CD4-positive, alpha-beta T cell treated with Interleukin-6 at 100 ng/mL for 8 hours (primary cell): Measurements from ENCODE around the gene DOLK.
A peak's percentile ranks its signal among the peaks of the same experiment; 100 is the strongest.

Experiments
- DNase-seq: peaks from one replicate; pipeline ENCODE4 v3.0.0-alpha.2; 2020; ENCODE audit warnings: mixed read lengths, low spot score

Gene DOLK

GRCh38 chr9:128933731-128934130 lies 13.7 kb downstream of the DOLK start:
- DNase-seq: no peak

GRCh38 chr9:128929560-128929959 lies 17.8 kb downstream of the DOLK start:
- no peak for DNase-seq

GRCh38 chr9:128928624-128929023 lies 18.8 kb downstream of the DOLK start:
- DNase-seq: no peak

DNA sequence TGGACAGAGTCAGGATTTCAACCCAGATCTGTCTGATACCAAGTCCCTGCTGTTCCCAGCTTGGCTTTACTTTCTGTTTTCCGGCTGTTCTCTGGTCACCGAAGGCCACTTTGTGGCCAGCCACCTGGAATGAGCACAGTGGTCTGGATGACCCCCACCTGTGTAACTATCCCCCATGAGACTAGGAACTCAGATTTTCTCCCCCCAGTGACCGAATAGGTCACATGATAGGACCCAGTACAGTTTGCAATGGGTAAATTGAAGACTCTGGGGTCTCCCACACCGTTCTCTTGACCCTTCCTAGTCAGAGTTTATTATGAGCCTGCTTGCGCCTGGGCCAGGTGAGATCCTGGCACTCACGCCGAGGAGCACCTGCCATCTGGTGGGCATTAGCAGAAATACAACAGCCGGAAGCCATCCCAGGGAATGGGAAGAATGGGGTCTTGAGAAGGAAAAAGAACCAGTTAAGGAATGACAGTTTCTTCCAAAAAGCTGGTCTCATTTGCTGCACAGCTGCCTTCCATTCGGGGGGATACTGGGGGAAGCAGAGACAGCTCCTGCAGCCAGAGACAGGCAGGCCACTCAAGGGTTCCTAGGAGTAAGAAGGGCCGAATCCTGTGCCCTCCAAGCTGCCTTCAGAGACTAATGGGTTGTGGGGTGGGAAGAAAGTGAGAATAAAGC lies 19.5 kb downstream of the DOLK start:
- peak; percentile 52 for DNase-seq

GRCh38 chr9:128923493-128923883 lies 23.9 kb downstream of the DOLK start:
- no peak for DNase-seq

GRCh38 chr9:128921881-128922763 lies 25.3 kb downstream of the DOLK start:
- no peak for DNase-seq

GRCh38 chr9:128920381-128921058 lies 26.9 kb downstream of the DOLK start, which contains the start of gene PHYHD1:
TSS of gene PHYHD1 (plus strand) at chr9:128920982. CDS start at chr9:128922324, 1,342 bp downstream.
- DNase-seq: no peak

- no peak for DNase-seq
Observed at GRCh38 chr9:128919402-128920089, 27.9 kb downstream of the DOLK start.

DNA sequence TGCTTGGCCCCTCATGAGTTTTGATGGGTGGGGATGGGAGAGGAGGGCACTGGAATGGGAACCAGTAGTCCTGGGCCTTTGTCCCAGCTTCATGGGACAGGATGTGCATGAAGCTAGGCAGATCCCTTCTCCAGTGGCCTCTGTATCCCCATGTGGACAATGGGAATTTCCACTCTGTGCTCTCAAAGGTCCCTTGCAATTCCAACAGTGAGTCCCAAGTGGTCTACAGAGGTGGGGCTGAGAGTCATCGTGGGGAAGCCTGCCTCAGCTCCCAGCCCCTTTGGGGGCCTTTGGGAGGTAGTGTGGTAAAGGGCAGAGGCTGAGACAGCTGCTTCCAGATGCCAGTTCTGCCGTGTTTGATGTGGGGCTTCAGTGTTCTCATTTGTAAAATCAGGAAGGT lies 28.5 kb downstream of the DOLK start:
- no peak for DNase-seq

DNA sequence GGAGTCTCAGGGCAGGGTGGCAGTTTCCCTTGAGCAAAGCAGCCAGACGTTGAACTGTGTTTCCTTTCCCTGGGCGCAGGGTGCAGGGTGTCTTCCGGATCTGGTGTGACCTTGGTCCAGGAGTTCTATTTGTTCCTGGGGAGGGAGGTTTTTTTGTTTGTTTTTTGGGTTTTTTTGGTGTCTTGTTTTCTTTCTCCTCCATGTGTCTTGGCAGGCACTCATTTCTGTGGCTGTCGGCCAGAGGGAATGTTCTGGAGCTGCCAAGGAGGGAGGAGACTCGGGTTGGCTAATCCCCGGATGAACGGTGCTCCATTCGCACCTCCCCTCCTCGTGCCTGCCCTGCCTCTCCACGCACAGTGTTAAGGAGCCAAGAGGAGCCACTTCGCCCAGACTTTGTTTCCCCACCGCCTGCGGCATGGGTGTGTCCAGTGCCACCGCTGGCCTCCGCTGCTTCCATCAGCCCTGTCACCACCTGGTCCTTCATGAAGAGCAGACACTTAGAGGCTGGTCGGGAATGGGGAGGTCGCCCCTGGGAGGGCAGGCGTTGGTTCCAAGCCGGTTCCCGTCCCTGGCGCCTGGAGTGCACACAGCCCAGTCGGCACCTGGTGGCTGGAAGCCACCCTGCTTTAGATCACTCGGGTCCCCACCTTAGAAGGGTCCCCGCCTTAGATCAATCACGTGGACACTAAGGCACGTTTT lies 30.1 kb downstream of the DOLK start:
- no peak for DNase-seq

DNA sequence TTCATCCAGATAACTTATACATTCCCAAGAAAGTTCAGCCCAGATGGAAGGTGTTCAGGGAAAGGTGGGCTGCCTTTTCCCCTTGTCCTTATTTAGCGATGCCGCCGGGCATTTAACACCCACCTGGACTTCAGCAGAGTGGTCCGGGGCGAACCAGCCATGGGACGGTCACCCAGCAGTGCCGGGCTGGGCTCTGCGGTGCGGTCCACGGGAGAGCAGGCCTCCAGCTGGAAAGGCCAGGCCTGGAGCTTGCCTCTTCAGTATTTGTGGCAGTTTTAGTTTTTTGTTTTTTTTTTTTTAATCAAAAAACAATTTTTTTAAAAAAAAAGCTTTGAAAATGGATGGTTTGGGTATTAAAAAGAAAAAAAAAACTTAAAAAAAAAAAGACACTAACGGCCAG lies 30.7 kb downstream of the DOLK start:
- DNase-seq: no peak

- no peak for DNase-seq
Observed at GRCh38 chr9:128916204-128916603, 31.2 kb downstream of the DOLK start.

DNA sequence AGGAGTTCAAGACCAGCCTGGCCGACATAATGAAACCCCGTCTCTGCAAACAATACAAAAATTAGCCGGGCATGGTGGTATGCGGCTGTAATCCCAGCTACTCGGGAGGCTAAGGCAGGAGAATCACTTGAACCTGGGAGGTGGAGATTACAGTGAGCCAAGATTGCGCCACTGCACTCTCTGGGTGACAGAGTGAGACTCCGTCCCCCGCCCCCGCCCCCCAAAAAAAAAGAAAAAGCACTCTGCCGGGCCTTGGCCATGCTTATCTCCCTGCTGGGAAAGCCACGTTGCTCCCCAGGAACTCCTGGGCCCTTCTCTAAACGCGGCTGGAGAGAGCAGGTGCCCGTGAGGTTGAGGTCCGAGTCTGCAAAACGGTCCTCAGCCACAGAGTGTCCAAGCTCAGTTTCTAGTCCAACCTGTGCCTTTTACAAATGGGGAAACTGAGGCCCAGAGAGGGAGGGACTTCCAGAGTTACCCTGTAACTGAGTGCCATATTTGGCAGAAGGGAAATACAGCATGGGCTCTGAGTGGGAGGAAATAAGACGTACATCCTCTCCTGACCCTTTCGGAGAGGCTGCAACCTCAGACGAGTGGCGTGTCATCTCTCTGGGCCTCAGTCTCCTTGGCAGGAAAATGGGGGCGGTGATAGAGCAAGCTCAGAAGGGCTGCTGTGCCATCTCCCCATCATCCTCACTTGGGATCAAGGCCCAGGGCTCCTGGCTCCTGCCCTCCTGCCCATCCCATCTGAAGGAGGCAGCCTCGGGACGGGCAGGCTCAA lies 33.2 kb downstream of the DOLK start:
- DNase-seq: no peak

DNA sequence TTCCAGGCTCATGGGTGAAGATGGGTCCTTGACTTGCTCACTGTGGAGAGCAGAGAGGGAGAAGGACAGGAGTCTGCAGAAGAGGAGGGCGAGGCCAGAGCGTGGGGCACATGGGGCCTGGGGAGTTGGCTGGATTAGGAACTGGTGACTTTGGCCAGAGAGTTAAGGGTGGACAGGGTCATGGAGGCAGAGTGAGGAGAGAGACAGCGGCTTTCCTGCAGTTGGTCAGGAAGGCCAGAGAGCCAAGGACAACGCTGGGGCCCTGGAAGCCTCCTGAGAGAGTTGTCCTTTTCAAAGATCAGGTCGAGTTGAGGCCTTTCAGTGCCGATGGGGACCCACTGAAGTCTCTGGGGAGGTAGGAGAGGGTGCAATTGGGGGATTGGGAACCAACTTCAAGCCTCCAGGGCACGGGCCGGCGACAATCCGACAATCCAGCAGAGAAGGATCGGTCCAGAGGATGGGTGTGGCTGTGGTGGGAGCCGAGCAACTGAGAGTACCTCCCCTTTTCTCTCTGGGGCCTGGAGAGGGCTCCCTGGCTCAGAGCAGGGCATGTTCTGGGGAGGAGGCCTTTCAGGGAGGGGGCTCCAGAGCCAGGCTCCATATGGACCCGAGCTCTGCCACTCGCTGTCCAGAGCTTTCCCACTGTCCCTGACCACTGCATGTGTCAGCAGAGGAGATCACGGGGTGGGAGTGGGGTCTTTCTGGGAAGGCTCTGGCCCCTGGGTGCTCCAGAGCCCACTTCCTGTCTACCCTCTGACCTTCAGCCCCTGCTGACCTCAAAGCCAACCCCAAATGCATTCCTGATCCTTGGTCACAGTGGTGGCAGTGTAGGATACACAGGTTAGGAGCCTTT lies 34.1 kb downstream of the DOLK start:
- no peak for DNase-seq

- no peak for DNase-seq
Observed at GRCh38 chr9:128912270-128912853, 35.0 kb downstream of the DOLK start.

DNA sequence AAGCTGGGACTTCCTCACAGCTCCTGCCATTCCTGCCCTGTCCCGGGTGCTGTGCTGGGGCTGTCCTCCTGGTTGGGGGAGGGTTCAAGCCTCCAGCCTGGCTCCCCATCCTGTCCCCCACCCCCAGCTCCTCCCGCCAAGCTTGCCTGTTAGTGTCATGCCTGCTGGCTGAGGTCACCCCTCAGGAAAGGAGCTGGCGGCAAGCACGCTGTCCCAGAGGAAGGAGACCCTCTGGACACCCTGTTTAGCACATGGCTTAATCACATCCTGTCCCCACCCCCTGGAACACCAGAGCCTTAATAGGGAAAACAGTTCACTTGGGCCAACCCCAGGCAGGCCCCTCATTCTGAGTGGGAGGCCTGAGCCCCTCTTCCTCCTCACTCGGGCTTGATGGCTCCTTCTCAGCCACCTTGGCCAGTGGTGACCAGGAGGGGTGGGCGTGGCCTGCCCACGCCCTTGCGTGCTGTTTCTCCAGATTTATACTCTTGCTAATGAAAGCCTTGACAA lies 35.8 kb downstream of the DOLK start:
- no peak for DNase-seq

DNA sequence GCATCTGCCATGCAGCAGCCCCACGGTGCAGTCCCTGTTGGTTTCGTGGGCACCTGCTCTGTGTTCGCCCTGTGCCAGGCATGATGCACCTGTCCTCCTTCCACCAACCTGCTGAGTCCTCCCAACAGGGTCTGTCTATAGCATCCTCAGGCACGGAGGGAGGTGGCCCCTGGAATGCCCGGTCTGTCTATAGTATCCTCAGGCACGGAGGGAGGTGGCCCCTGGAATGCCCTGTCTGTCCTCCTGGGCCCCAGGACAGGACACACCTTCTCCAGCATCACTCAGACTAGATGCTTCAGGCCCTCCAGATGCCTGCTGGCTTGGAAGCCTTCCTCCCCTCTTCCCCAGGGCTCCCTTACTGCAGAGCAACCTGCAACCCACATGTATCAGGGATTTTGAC lies 36.5 kb downstream of the DOLK start:
- no peak for DNase-seq

DNA sequence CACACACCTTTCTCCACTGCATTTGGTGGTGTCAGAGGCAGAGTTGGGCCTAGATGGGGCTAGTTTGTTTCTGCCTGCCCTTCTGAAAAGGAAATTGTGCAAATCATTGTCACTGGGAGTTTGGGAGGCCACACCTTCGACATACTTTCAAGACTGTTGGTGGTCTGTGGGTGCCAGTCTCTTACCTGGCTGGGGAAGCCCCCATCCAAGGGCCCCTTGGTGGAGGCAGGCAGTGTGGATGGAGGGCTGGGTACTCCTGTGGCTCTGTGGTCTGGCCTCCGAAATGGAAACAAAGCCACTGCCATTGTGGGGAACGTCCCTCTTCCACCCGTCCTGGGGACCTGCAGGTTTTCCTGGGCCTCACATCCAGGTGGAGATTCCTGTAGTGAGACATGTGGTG lies 37.5 kb downstream of the DOLK start:
- no peak for DNase-seq

DNA sequence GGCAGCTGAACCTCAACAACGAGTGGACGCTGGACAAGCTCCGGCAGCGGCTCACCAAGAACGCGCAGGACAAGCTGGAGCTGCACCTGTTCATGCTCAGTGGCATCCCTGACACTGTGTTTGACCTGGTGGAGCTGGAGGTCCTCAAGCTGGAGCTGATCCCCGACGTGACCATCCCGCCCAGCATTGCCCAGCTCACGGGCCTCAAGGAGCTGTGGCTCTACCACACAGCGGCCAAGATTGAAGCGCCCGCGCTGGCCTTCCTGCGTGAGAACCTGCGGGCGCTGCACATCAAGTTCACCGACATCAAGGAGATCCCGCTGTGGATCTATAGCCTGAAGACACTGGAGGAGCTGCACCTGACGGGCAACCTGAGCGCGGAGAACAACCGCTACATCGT lies 39.0 kb downstream of the DOLK start:
- no peak for DNase-seq
